GM18873 (cell line): Measurements from ENCODE around the gene AMOT.

Source experiments
- ATAC-seq: cut with Tn5 transposase; IDR thresholded peaks from one replicate; pipeline ENCODE4 v1.9.1; 2021; ENCODE audit warnings: mild to moderate bottlenecking, moderate library complexity, moderate number of reproducible peaks; ENCODE audit not compliant: unreplicated experiment, low FRiP score

AMOT gene

DNA sequence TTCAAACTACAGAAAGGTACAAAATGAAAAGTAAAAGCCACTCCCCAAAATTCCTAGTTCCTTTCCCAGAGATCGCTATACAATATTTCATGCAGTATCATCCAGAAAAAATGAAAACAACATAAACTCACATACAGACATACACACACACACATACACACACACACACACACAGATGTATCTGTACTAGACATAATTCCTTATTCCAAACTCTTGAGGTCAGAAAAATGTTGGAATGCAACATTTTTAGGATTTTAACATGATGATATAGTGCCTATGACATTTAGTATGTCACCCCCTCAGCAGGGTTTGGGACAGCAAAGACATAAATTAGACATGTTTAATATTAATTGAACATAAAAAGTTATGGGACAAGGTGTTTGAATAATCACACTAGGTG lies 87.5 kb downstream of the AMOT start:
- ATAC-seq = no peak

- ATAC-seq = no peak
Measured at GRCh38 chrX:112751076-112751475, 89.6 kb downstream of the AMOT start.

GRCh38 chrX:112746812-112747595 lies 93.6 kb downstream of the AMOT start:
- ATAC-seq = no peak

DNA sequence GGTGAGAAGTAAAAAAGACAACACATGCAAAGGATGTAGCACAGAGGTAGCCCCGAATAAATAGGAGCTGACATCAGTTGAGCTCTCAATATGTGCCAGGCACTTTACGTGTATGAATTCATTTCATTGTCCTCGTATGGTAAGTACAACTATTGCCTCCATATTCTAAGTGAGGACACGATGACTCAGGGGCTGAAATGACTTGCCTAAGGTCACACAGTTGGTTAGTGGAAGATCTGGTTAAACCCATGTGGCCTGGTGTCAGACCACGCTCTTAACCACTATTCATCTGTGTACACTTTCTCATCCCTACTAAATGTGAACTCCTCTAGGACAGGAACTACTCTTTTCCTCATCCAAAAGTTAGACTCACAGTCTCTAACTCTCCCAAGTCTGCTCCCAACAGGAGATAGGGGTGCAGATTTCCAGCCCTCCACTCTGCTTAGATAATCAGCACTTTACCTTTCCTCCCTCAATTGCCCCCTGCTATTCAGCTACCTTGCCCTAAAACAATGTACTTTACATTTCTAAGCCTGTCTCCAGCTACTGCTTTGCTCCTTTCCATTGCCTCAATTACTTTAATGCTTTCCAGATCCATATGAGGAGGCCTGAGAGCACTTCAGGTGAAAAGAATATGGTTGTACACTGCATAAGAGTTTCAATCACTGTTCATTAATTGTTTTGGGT lies 102.1 kb downstream of the AMOT start:
- ATAC-seq = peak; percentile 51

- no peak for ATAC-seq
Measured at GRCh38 chrX:112736310-112736709, 104.3 kb downstream of the AMOT start.

- no peak for ATAC-seq
Measured at GRCh38 chrX:112735147-112735546, 105.5 kb downstream of the AMOT start.

DNA sequence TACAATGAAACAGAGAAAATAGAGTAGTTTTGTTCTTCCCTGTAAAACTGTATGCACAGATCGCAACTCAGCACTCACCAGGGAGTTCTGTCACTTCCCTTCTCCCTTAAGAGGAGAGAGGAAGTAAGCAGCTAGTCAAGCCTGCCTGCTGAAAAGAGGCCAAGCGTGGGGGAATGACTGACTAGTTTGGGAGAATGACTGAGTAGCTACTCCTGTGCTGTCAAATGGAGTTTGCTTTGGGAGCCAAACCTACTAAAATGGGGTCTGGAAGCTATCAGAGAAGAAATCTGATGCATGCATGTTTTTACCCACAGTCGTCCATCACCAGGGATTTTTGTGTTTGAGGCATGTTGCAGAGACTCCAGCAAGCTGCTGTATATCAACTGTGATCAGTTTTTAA lies 106.3 kb downstream of the AMOT start:
- ATAC-seq = no peak

DNA sequence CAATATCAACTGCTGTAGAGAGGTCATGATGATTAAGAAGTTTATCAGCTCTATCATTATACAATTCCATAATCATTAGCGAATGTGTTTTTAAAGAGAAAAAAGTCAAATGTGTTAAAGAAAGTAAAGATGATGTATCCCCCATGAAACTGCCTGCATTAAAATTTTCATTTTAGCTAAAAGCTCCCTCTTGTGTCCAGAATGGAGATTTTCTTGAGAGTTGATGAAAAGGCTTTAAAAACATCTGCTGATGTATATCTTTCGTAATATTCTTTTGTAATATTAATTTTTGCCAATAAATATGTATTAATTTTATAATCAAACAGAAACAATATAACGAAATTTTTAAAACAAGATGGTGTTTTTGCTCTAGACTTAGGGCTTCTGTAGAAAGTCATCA lies 108.8 kb downstream of the AMOT start:
- ATAC-seq = no peak
